ENCODE data around the gene ENAH. TPM values are rescaled to one million over a fixed set of nuclear protein-coding genes. Genes with fewer than 3 reads are reported as not detected.
"Not testable (repeated sequence)": the region's sequence is repeated elsewhere in the genome, so short reads cannot be mapped to it uniquely, and the experiment has no call there.

ENAH gene
- total RNA-seq, 1 experiment from 2014 or later = 420 TPM

- BruUV-seq (replicated peaks) = no TSS peak
- Mint-ChIP-seq H3K27me3 (ENCODE audit: insufficient read depth, unreplicated experiment) (no peaks in the 10 kb centered on the region), H3K4me3 (ENCODE audit: unreplicated experiment) (no peak overlapping the region), H3K4me1 (ENCODE audit: insufficient read depth, unreplicated experiment) (peaks cover 14% of the 10 kb centered on the region), H3K9me3 (ENCODE audit: unreplicated experiment) (no peaks in the 10 kb centered on the region), H3K36me3 (ENCODE audit: insufficient read depth, unreplicated experiment) (peaks cover 42% of the 10 kb centered on the region), H3K27ac (ENCODE audit: low read depth, unreplicated experiment) (no peak overlapping the region)
- no peak for DNase-seq (ENCODE audit: unreplicated experiment)
- TF ChIP-seq CTCF (IDR thresholded peaks at IDR 0.05; ENCODE audit: unreplicated experiment) = no peak
- intact Hi-C loops (cut with micrococcal nuclease) = no loop called here
- ChIA-PET CTCF (interaction anchor here (0.6 to 1.3 kb wide), 7 partner anchors 9 to 258 kb away, joined by 3 to 5 read pairs (median 4); no protein-coding TSS in a partner anchor), POLR2A (interaction anchor here (1.0 to 7.9 kb wide), 3 partner anchors 8 to 230 kb away, joined by 3 to 71 read pairs (median 3); no protein-coding TSS in a partner anchor)
These were observed 138.2 kb downstream of the ENAH start for GRCh38 chr1:225514671-225515081.

GRCh38 chr1:225513576-225513975, 139.3 kb downstream of the ENAH start:
- H3K4me3 Mint-ChIP-seq (ENCODE audit: unreplicated experiment); DNase-seq (ENCODE audit: unreplicated experiment); H3K9me3 Mint-ChIP-seq (ENCODE audit: unreplicated experiment); BruUV-seq (replicated peaks); intact Hi-C loops (cut with micrococcal nuclease); H3K27ac Mint-ChIP-seq (ENCODE audit: low read depth, unreplicated experiment); H3K27me3 Mint-ChIP-seq (ENCODE audit: insufficient read depth, unreplicated experiment): not testable (repeated sequence)
- POLR2A ChIA-PET = interaction anchor here (0.7 to 7.9 kb wide), 3 partner anchors 7 to 138 kb away, joined by 3 to 71 read pairs (median 4); no protein-coding TSS in a partner anchor
- CTCF ChIA-PET = interaction anchor here (0.6 to 2.0 kb wide), 7 partner anchors 9 to 1336 kb away, joined by 3 to 4 read pairs (median 4); no protein-coding TSS in a partner anchor
- Mint-ChIP-seq H3K36me3 (ENCODE audit: insufficient read depth, unreplicated experiment) (peaks cover 35% of the 10 kb centered on the region), H3K4me1 (ENCODE audit: insufficient read depth, unreplicated experiment) (peaks cover 20% of the 10 kb centered on the region)

- Mint-ChIP-seq H3K27ac (ENCODE audit: low read depth, unreplicated experiment) (no peak overlapping the region), H3K4me1 (ENCODE audit: insufficient read depth, unreplicated experiment) (peaks cover 29% of the 10 kb centered on the region)
These were observed 141.0 kb downstream of the ENAH start for GRCh38 chr1:225511828-225512381.

GRCh38 chr1:225510740-225511139, 142.2 kb downstream of the ENAH start:
- CTCF ChIA-PET = interaction anchor here (0.6 to 8.2 kb wide), 5 partner anchors 17 to 568 kb away, joined by 3 to 45 read pairs (median 3); no protein-coding TSS in a partner anchor
- H3K27ac Mint-ChIP-seq (ENCODE audit: low read depth, unreplicated experiment) = peak overlapping the region; percentile 83

More at GRCh38 chr1:225511828-225512381, 141.0 kb downstream of the ENAH start:
- no TSS peak for BruUV-seq (replicated peaks)
- TF ChIP-seq CTCF (IDR thresholded peaks at IDR 0.05; ENCODE audit: unreplicated experiment) = no peak
- CTCF ChIA-PET = interaction anchor here (1.6 to 8.2 kb wide), 3 partner anchors 11 to 261 kb away, joined by 4 to 45 read pairs (median 5); no protein-coding TSS in a partner anchor
- H3K27me3 Mint-ChIP-seq (ENCODE audit: insufficient read depth, unreplicated experiment) = no peaks in the 10 kb centered on the region
- POLR2A ChIA-PET = interaction anchor here (0.6 to 7.9 kb wide), 6 partner anchors 10 to 551 kb away, joined by 3 to 71 read pairs (median 4); partner anchors contain the start of genes H3-3A and SRP9
- no peaks in the 10 kb centered on the region for H3K9me3 Mint-ChIP-seq (ENCODE audit: unreplicated experiment)
- no peak for DNase-seq (ENCODE audit: unreplicated experiment)
- peaks cover 34% of the 10 kb centered on the region for H3K36me3 Mint-ChIP-seq (ENCODE audit: insufficient read depth, unreplicated experiment)
- intact Hi-C loops (cut with micrococcal nuclease) = no loop called here
- no peak overlapping the region for H3K4me3 Mint-ChIP-seq (ENCODE audit: unreplicated experiment)

GRCh38 chr1:225509770-225510169, 143.2 kb downstream of the ENAH start:
- ChIA-PET CTCF (interaction anchor here (0.7 to 8.2 kb wide), 7 partner anchors 13 to 514 kb away, joined by 3 to 45 read pairs (median 6); partner anchors contain the start of gene SRP9), POLR2A (interaction anchor here (0.8 to 7.9 kb wide), 15 partner anchors 9 to 301 kb away, joined by 3 to 71 read pairs (median 16); partner anchors contain the start of genes ENAH and EPHX1)
- no peaks in the 10 kb centered on the region for H3K9me3 Mint-ChIP-seq (ENCODE audit: unreplicated experiment)
- no peak for TF ChIP-seq CTCF (IDR thresholded peaks at IDR 0.05; ENCODE audit: unreplicated experiment)
- no peaks in the 10 kb centered on the region for H3K27me3 Mint-ChIP-seq (ENCODE audit: insufficient read depth, unreplicated experiment)
- intact Hi-C loops (cut with micrococcal nuclease) = no loop called here
- peaks cover 29% of the 10 kb centered on the region for H3K4me1 Mint-ChIP-seq (ENCODE audit: insufficient read depth, unreplicated experiment)
- H3K36me3 Mint-ChIP-seq (ENCODE audit: insufficient read depth, unreplicated experiment) = peaks cover 50% of the 10 kb centered on the region
- no peak overlapping the region for H3K4me3 Mint-ChIP-seq (ENCODE audit: unreplicated experiment)
- no TSS peak for BruUV-seq (replicated peaks)
- DNase-seq (ENCODE audit: unreplicated experiment) = peak; percentile 62
- H3K27ac Mint-ChIP-seq (ENCODE audit: low read depth, unreplicated experiment) = peak overlapping the region; percentile 83

More at GRCh38 chr1:225510740-225511139, 142.2 kb downstream of the ENAH start:
- H3K4me3 Mint-ChIP-seq (ENCODE audit: unreplicated experiment); DNase-seq (ENCODE audit: unreplicated experiment); intact Hi-C loops (cut with micrococcal nuclease); H3K27me3 Mint-ChIP-seq (ENCODE audit: insufficient read depth, unreplicated experiment); BruUV-seq (replicated peaks); H3K9me3 Mint-ChIP-seq (ENCODE audit: unreplicated experiment): not testable (repeated sequence)
- Mint-ChIP-seq H3K36me3 (ENCODE audit: insufficient read depth, unreplicated experiment) (peaks cover 43% of the 10 kb centered on the region), H3K4me1 (ENCODE audit: insufficient read depth, unreplicated experiment) (peaks cover 29% of the 10 kb centered on the region)
- POLR2A ChIA-PET = interaction anchor here (0.7 to 7.9 kb wide), 5 partner anchors 11 to 300 kb away, joined by 3 to 71 read pairs (median 16); partner anchors contain the start of genes ENAH and EPHX1

All from MCF 10A (cell line).